ENCODE results near the gene FUBP3. TPM values are rescaled to one million over a fixed set of nuclear protein-coding genes. Genes with fewer than 3 reads are reported as not detected.
"Not testable (repeated sequence)": the region's sequence is repeated elsewhere in the genome, so short reads cannot be mapped to it uniquely, and the experiment has no call there.

FUBP3 gene
- total RNA-seq, 5 donors from 2014 or later (not counting 1 experiment from before 2014, with no cell fraction given) = 34.2 to 44.7 (median 41.9) TPM

- H3K27me3 Mint-ChIP-seq = peaks cover 0 to 9% of the 10 kb centered on the region in 2 donors
Observed at GRCh38 chr9:130680836-130681768, 101.7 kb downstream of the FUBP3 start.

DNA sequence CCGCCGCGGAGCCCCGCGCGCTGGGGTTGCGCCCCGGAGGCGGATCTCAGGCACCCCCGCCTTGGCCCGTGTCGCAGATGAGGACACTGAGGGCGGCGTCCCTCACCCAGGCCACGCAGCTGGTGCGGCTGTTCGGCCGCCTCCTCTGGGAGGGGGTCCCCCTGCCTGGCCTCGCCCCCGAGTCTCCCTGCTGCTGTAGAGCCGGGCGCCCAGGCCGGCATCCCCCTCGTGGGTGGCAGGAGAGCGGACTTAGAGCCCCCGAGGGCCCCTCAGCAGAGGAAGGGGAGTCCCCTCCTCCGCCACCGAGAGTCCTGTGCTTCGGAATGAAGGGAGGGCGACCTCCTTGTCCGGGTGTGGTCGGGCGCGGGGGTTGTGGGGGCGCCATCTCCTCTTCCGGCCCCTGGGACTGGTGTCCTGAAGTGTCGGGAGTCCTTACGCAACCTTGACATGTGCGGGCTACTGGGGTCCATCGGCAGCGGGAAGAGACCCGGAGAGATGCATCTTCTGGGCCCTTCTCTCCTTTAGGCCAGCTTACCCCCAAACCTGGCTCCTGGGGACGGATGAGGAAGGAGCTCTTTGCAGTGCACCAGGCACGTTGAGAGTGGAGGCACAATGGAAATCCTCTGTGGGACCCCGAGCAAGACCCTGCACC, 102.5 kb downstream of the FUBP3 start:
- ChIA-PET POLR2A (no interaction called here), CTCF (interaction anchor here (0.6 to 2.8 kb wide), 8 partner anchors 9 to 224 kb away, joined by 3 to 21 read pairs (median 4); partner anchors contain the start of gene EXOSC2 (in 1 of the 2))
- H3K4me3 ChIP-seq (ENCODE audit: control insufficient read depth in 1 of 2, extremely low read depth in 1 of 2, low read length in 1 of 2) = peak overlapping the region; percentile 65 to 79
- peaks cover 0 to 2% (median 0%) of the 10 kb centered on the region in 3 donors for H3K9me3 Mint-ChIP-seq
- no peaks in the 10 kb centered on the region for H3K9me3 ChIP-seq
- H3K4me3 Mint-ChIP-seq = peak overlapping the region; percentile 88 to 97 (median 94)
- H3K4me1 Mint-ChIP-seq = peaks cover 4 to 6% (median 5%) of the 10 kb centered on the region in 3 donors
- DNase-seq (peak in 3 of 35 experiments; percentile 3 to 29 (median 18)), ATAC-seq (replicated peaks in 1 of 4) (peak; percentile 25 to 31 (median 30))
- peaks cover 3 to 13% of the 10 kb centered on the region in 2 experiments for H3K4me1 ChIP-seq (ENCODE audit: control insufficient read depth in 1 of 2, extremely low read depth in 1 of 2, insufficient read depth in 2 of 2, low read length in 2 of 2)
- no peak overlapping the region for H3K27ac ChIP-seq (ENCODE audit: low read length)
- H3K27ac Mint-ChIP-seq = peak overlapping the region in 1 of 2 donors; percentile 39
- H3K27me3 ChIP-seq (replicated peaks in 1 of 2; ENCODE audit: control insufficient read depth in 2 of 2, extremely low read depth in 1 of 2, insufficient read depth in 2 of 2, low read length in 1 of 2) = peaks cover 2 to 49% of the 10 kb centered on the region in 2 experiments
- no peaks in the 10 kb centered on the region for H3K36me3 ChIP-seq (ENCODE audit: control insufficient read depth in 2 of 2, extremely low read depth in 1 of 2, insufficient read depth in 1 of 2, low read length in 1 of 2)
- peaks cover 0 to 9% of the 10 kb centered on the region in 2 donors for H3K27me3 Mint-ChIP-seq
- under 1% methylated on average over 38 of the region's 45 CpGs for WGBS (ENCODE audit: insufficient coverage)
- H3K36me3 Mint-ChIP-seq = no peaks in the 10 kb centered on the region

More at GRCh38 chr9:130680836-130681768, 101.7 kb downstream of the FUBP3 start:
- H3K4me3 Mint-ChIP-seq = peak overlapping the region; percentile 50 to 97 (median 69)
- Histone ChIP-seq H3K4me3 (ENCODE audit: control insufficient read depth in 1 of 2, extremely low read depth in 1 of 2, low read length in 1 of 2) (peak overlapping the region; percentile 65 to 79), H3K27me3 (replicated peaks in 1 of 2; ENCODE audit: control insufficient read depth in 2 of 2, extremely low read depth in 1 of 2, insufficient read depth in 2 of 2, low read length in 1 of 2) (peaks cover 2 to 45% of the 10 kb centered on the region in 2 experiments), H3K27ac (ENCODE audit: low read length) (no peak overlapping the region), H3K4me1 (ENCODE audit: control insufficient read depth in 1 of 2, extremely low read depth in 1 of 2, insufficient read depth in 2 of 2, low read length in 2 of 2) (peaks cover 3 to 13% of the 10 kb centered on the region in 2 experiments), H3K9me3 (no peaks in the 10 kb centered on the region), H3K36me3 (ENCODE audit: control insufficient read depth in 2 of 2, extremely low read depth in 1 of 2, insufficient read depth in 1 of 2, low read length in 1 of 2) (no peaks in the 10 kb centered on the region)
- ATAC-seq (replicated peaks in 1 of 4) (peak; percentile 59 to 69 (median 64)), DNase-seq (peak in 24 of 35 experiments; percentile 18 to 63 (median 32))
- H3K4me1 Mint-ChIP-seq = peaks cover 4 to 6% (median 5%) of the 10 kb centered on the region in 3 donors
- H3K36me3 Mint-ChIP-seq = no peaks in the 10 kb centered on the region
- H3K27ac Mint-ChIP-seq = no peak overlapping the region
- ChIA-PET CTCF (interaction anchor here in 1 of 2 donors (1.5 to 2.8 kb wide), 2 partner anchors 20 to 220 kb away, joined by 5 to 7 read pairs; no protein-coding TSS in a partner anchor), POLR2A (no interaction called here)
- 2% methylated on average over 113 of the region's 116 CpGs for whole genome bisulfite sequencing (ENCODE audit: insufficient coverage)
- peaks cover 0 to 2% (median 0%) of the 10 kb centered on the region in 3 donors for H3K9me3 Mint-ChIP-seq

DNA sequence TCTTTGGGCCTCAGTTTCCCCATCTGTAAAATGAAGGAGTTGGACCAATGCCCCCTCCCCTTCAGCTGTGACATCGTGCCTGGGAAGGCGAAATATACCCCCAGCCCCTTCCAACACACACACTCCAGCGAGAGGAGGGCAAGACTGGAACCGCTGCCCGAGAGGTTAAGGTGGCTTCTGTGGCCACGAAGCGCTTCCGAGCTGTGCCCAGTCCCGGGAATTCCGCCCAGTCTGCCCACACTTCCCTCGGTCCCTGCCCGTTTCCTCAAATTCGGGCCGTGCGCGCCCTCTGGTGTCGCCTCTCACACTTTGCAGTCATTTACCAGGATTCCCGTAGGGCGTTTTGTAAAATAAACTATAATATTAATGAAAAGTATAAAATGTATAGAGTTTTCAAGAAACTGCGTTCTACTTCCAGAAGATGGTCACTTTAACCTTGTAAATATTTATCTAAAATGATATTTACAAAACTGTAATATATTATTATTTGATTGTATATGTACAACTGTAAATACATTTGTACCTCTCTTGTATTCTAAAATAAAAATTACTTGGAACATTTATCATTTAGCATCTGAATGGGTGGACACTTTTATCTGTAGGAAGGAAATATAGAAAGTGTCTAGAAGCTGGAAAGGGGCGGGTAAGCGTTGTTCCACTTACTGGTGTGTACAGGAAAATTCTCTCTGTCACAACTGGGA, 103.2 kb downstream of the FUBP3 start:
- CTCF ChIA-PET = interaction anchor here (0.7 to 2.8 kb wide), 11 partner anchors 11 to 555 kb away, joined by 3 to 21 read pairs (median 5); partner anchors contain the start of gene EXOSC2 (in 1 of the 2)
- Histone ChIP-seq H3K9me3 (no peaks in the 10 kb centered on the region), H3K27me3 (replicated peaks in 1 of 2; ENCODE audit: control insufficient read depth in 2 of 2, extremely low read depth in 1 of 2, insufficient read depth in 2 of 2, low read length in 1 of 2) (peaks cover 2 to 52% of the 10 kb centered on the region in 2 experiments), H3K4me3 (ENCODE audit: control insufficient read depth in 1 of 2, extremely low read depth in 1 of 2, low read length in 1 of 2) (peak overlapping the region; percentile 65 to 79), H3K36me3 (ENCODE audit: control insufficient read depth in 2 of 2, extremely low read depth in 1 of 2, insufficient read depth in 1 of 2, low read length in 1 of 2) (no peaks in the 10 kb centered on the region), H3K27ac (ENCODE audit: low read length) (no peak overlapping the region), H3K4me1 (ENCODE audit: control insufficient read depth in 1 of 2, extremely low read depth in 1 of 2, insufficient read depth in 2 of 2, low read length in 2 of 2) (peaks cover 3 to 16% of the 10 kb centered on the region in 2 experiments)
- H3K27me3 Mint-ChIP-seq = peaks cover 0 to 7% of the 10 kb centered on the region in 2 donors
- DNase-seq (peak in 25 of 35 experiments; percentile 8 to 78 (median 45)), ATAC-seq (replicated peaks in 1 of 4) (peak; percentile 36 to 52 (median 40))
- POLR2A ChIA-PET = no interaction called here
- H3K4me1 Mint-ChIP-seq = peaks cover 6 to 9% (median 8%) of the 10 kb centered on the region in 3 donors
- WGBS (ENCODE audit: insufficient coverage) = 13% methylated on average over 9 of the region's 22 CpGs
- H3K9me3 Mint-ChIP-seq = peaks cover 0 to 2% (median 0%) of the 10 kb centered on the region in 3 donors
- peak overlapping the region; percentile 88 to 97 (median 94) for H3K4me3 Mint-ChIP-seq
- no peaks in the 10 kb centered on the region for H3K36me3 Mint-ChIP-seq
- H3K27ac Mint-ChIP-seq = peak overlapping the region; percentile 68 to 69

- H3K9me3 Mint-ChIP-seq = peaks cover 0 to 2% (median 0%) of the 10 kb centered on the region in 3 donors
- H3K4me3 ChIP-seq (ENCODE audit: control insufficient read depth in 1 of 2, extremely low read depth in 1 of 2, low read length in 1 of 2) = no peak overlapping the region
- H3K4me1 Mint-ChIP-seq = peaks cover 14 to 22% (median 18%) of the 10 kb centered on the region in 3 donors
- H3K27ac ChIP-seq (ENCODE audit: low read length) = no peak overlapping the region
- no peaks in the 10 kb centered on the region for H3K9me3 ChIP-seq
- DNase-seq (no peak), ATAC-seq (replicated peaks in 1 of 4) (no peak)
- H3K36me3 Mint-ChIP-seq = no peaks in the 10 kb centered on the region
- H3K36me3 ChIP-seq (ENCODE audit: control insufficient read depth in 2 of 2, extremely low read depth in 1 of 2, insufficient read depth in 1 of 2, low read length in 1 of 2) = no peaks in the 10 kb centered on the region
- H3K27me3 ChIP-seq (replicated peaks in 1 of 2; ENCODE audit: control insufficient read depth in 2 of 2, extremely low read depth in 1 of 2, insufficient read depth in 2 of 2, low read length in 1 of 2) = peaks cover 2 to 39% of the 10 kb centered on the region in 2 experiments
- H3K4me3 Mint-ChIP-seq = no peak overlapping the region
- CTCF ChIA-PET = interaction anchor here (0.6 to 2.2 kb wide), 3 partner anchors 8 to 491 kb away, joined by 3 to 16 read pairs (median 4); partner anchors contain the start of gene EXOSC2 (in 1 of the 2)
- peaks cover 0 to 5% of the 10 kb centered on the region in 2 donors for H3K27me3 Mint-ChIP-seq
- H3K27ac Mint-ChIP-seq = no peak overlapping the region
- POLR2A ChIA-PET = no interaction called here
- H3K4me1 ChIP-seq (ENCODE audit: control insufficient read depth in 1 of 2, extremely low read depth in 1 of 2, insufficient read depth in 2 of 2, low read length in 2 of 2) = peaks cover 3 to 29% of the 10 kb centered on the region in 2 experiments
Observed at GRCh38 chr9:130685104-130685503, 105.7 kb downstream of the FUBP3 start.

GRCh38 chr9:130685945-130686344, 106.6 kb downstream of the FUBP3 start:
- H3K9me3 Mint-ChIP-seq; H3K9me3 ChIP-seq; H3K4me3 Mint-ChIP-seq; H3K27ac ChIP-seq (ENCODE audit: low read length); H3K36me3 ChIP-seq (ENCODE audit: control insufficient read depth in 2 of 2, extremely low read depth in 1 of 2, insufficient read depth in 1 of 2, low read length in 1 of 2); H3K4me3 ChIP-seq (ENCODE audit: control insufficient read depth in 1 of 2, extremely low read depth in 1 of 2, low read length in 1 of 2); H3K27ac Mint-ChIP-seq; H3K27me3 Mint-ChIP-seq; H3K36me3 Mint-ChIP-seq; ATAC-seq (replicated peaks in 1 of 4); DNase-seq: not testable (repeated sequence)
- Histone ChIP-seq H3K27me3 (replicated peaks in 1 of 2; ENCODE audit: control insufficient read depth in 2 of 2, extremely low read depth in 1 of 2, insufficient read depth in 2 of 2, low read length in 1 of 2) (peaks cover 0 to 31% of the 10 kb centered on the region in 2 experiments), H3K4me1 (ENCODE audit: control insufficient read depth in 1 of 2, extremely low read depth in 1 of 2, insufficient read depth in 2 of 2, low read length in 2 of 2) (peaks cover 3 to 25% of the 10 kb centered on the region in 2 experiments)
- POLR2A ChIA-PET = interaction anchor here (0.6 kb wide), 2 partner anchors 9 to 17 kb away, joined by 4 to 5 read pairs; no protein-coding TSS in a partner anchor
- peaks cover 14 to 26% (median 18%) of the 10 kb centered on the region in 3 donors for H3K4me1 Mint-ChIP-seq
- WGBS (ENCODE audit: insufficient coverage) = 100% methylated on average over 1 of the region's 11 CpGs
- CTCF ChIA-PET = interaction anchor here in 1 of 2 donors (0.7 to 0.9 kb wide), 3 partner anchors 9 to 226 kb away, joined by 3 to 8 read pairs (median 3); no protein-coding TSS in a partner anchor
